ENCODE data around the gene VPS13D. TPM values are rescaled to one million over a fixed set of nuclear protein-coding genes. Genes with fewer than 3 reads are reported as not detected.

Gene VPS13D
- total and polyA plus RNA-seq, 2 of the 4 experiments (the other 2 are of a cell fraction), result 9.0 to 16.3 TPM

DNA sequence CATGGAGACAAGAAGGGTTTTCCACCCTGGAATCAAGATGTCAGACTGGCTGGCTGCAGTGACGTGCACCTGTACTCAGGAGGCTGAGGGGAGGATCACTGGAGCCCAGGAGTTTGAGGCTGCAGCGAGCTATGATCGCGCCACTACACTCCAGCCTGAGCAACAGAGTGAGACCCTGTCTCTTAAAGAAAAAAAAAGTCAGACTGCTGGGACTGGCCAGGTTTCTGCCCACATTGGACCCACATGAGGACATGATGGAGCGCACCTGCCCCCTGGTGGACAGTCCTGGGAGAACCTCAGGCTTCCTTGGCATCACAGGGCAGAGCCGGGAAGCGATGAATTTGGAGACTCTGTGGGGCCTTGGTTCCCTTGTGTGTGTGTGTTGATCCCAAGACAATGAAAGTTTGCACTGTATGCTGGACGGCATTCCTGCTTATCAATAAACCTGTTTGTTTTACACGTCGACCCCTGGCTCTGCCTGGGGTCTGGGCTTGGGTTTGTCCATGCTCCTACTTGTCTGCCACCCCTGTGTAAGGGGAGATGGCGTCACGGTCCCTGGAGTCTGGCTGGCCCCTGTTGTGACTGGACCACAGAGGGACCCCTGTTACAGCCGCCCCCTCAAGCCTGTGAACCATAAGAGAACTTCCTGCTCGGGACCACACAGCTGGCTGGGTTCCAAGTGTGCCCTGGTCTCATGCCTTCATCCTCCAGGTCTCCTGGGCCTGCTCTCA is 20.9 kb upstream of the VPS13D start:
- H4K8ac ChIP-seq (ENCODE audit: low read depth in 2 of 2, low read length in 2 of 2), result no peak overlapping the region
- H4K20me1 ChIP-seq (ENCODE audit: insufficient read depth, low read length), result no peaks in the 10 kb centered on the region
- no peak overlapping the region for H3K18ac ChIP-seq (ENCODE audit: low read depth, low read length)
- H2BK120ac ChIP-seq (ENCODE audit: low read depth, low read length), result no peak overlapping the region
- H3K9ac ChIP-seq (ENCODE audit: low read depth, low read length), result no peak overlapping the region
- H3K9me3 ChIP-seq (ENCODE audit: control insufficient read depth, insufficient read depth, low read length), result no peaks in the 10 kb centered on the region
- H2AK5ac ChIP-seq (ENCODE audit: low read depth, low read length), result no peak overlapping the region
- H3K23ac ChIP-seq (ENCODE audit: low read depth, low read length), result no peak overlapping the region
- no peak overlapping the region for H2AK9ac ChIP-seq (replicated peaks; ENCODE audit: low read depth, low read length, poor library complexity)
- H3K27me3 ChIP-seq (ENCODE audit: control insufficient read depth, insufficient read depth, low read length), result peaks cover 3% of the 10 kb centered on the region; the same call in 1 of the 2 replicates
- ChIA-PET POLR2A (ENCODE audit: unreplicated experiment) (no interaction called here), CTCF (interaction anchor here (0.7 to 4.4 kb wide), 3 partner anchors 84 to 189 kb away, joined by 3 to 34 read pairs (median 27); no protein-coding TSS in a partner anchor)
- no peak overlapping the region; the same call in 1 of the 2 replicates for H4K91ac ChIP-seq (ENCODE audit: insufficient read depth, low read depth, low read length)
- peak overlapping the region; percentile 11 for H2AFZ ChIP-seq (replicated peaks; ENCODE audit: low read length, poor library complexity)
- peaks cover 8% of the 10 kb centered on the region; the same call in 1 of the 2 replicates for H3K36me3 ChIP-seq (ENCODE audit: control insufficient read depth, insufficient read depth, low read length)
- H3K4ac ChIP-seq (ENCODE audit: low read depth, low read length), result peak overlapping the region; percentile 22; the same call in 1 of the 2 replicates
- DNase-seq (peak; percentile 68), ATAC-seq (ENCODE audit: low read depth) (peak; percentile 97)
- H3K4me3 ChIP-seq (ENCODE audit: insufficient read depth, low read depth, low read length), result no peak overlapping the region
- no peak overlapping the region for H2BK5ac ChIP-seq (ENCODE audit: low read depth, low read length, poor library complexity, severe bottlenecking)
- no peaks in the 10 kb centered on the region; the same call in 1 of the 2 replicates for H3K4me1 ChIP-seq (ENCODE audit: control insufficient read depth, insufficient read depth, low read length)
- intact Hi-C loops (cut with micrococcal nuclease), result loop anchor here (1.0 to 5.0 kb wide), 2 partner anchors 84 to 192 kb away; partner anchors contain the start of gene MIIP
- dilution Hi-C loops (cut with HindIII; ENCODE audit: low sequenced_read_pairs, unreplicated experiment), result no loop called here
- in situ Hi-C loops (cut with MboI; ENCODE audit: low sequenced_read_pairs), result loop anchor here (5.0 kb wide), 1 partner anchor 82 kb away; no protein-coding TSS in a partner anchor
- H3K14ac ChIP-seq (replicated peaks; ENCODE audit: low read depth, low read length), result no peak overlapping the region
- 33% methylated on average over 6 of the region's 14 CpGs; no CpG with 5 or more reads in 1 of the 2 experiments for WGBS, 2 experiments (ENCODE audit: extremely low coverage in 2 of 2, insufficient read length in 1 of 2)
- H3K79me1 ChIP-seq (ENCODE audit: low read depth in 1 of 2, low read length in 2 of 2), result no peaks in the 10 kb centered on the region
- no TSS peak for BruUV-seq (replicated peaks)
- H3K4me2 ChIP-seq (ENCODE audit: low read depth, low read length), result no peak overlapping the region
- no peak overlapping the region for H3K56ac ChIP-seq (ENCODE audit: extremely low read depth, insufficient read depth, low read length)
- no peak overlapping the region for H3K27ac ChIP-seq (ENCODE audit: insufficient read depth, low read length)
- no peak overlapping the region for H2BK20ac ChIP-seq (ENCODE audit: low read depth, low read length)
- no peak overlapping the region for H4K5ac ChIP-seq (ENCODE audit: low read depth, low read length)
- no peaks in the 10 kb centered on the region for H3K9me1 ChIP-seq (ENCODE audit: insufficient read depth, low read length)
- H2BK15ac ChIP-seq (ENCODE audit: low read depth, low read length), result no peak overlapping the region
- TF ChIP-seq BHLHE40 (IDR thresholded peaks at IDR 0.05; ENCODE audit: low read depth, low read length) (no peak), FOS (IDR thresholded peaks at IDR 0.05; ENCODE audit: low read depth, low read length) (no peak), RFX5 (IDR thresholded peaks at IDR 0.05; ENCODE audit: low read depth, low read length) (0 out of 2 replicates have a peak, but pooled peaks have one; percentile 6), SMC3 (IDR thresholded peaks at IDR 0.05; ENCODE audit: low read depth, low read length) (peak; percentile 100), RCOR1 (IDR thresholded peaks at IDR 0.05; ENCODE audit: insufficient replicate concordance, low read length) (no peak), POLR2A (IDR thresholded peaks at IDR 0.05; ENCODE audit: low read depth, low read length) (peak; percentile 54; the same call in 1 of the 2 replicates), MXI1 (IDR thresholded peaks at IDR 0.05; ENCODE audit: borderline replicate concordance, low read depth, low read length) (no peak), MAFK (IDR thresholded peaks at IDR 0.05; ENCODE audit: low read depth, low read length) (no peak), MAZ (IDR thresholded peaks at IDR 0.05; ENCODE audit: borderline replicate concordance, low read depth, low read length) (no peak), ELK1 (IDR thresholded peaks at IDR 0.05; ENCODE audit: borderline replicate concordance, low read depth, low read length) (no peak), CEBPB (IDR thresholded peaks at IDR 0.05; ENCODE audit: low read depth, low read length) (no peak), NFE2L2 (IDR thresholded peaks at IDR 0.05; ENCODE audit: low read depth, low read length) (no peak), CTCF (conservative IDR thresholded peaks at IDR 0.05; ENCODE audit: low read depth, low read length) (peak; percentile 92)
- TF ChIP-seq, protein P1, sequence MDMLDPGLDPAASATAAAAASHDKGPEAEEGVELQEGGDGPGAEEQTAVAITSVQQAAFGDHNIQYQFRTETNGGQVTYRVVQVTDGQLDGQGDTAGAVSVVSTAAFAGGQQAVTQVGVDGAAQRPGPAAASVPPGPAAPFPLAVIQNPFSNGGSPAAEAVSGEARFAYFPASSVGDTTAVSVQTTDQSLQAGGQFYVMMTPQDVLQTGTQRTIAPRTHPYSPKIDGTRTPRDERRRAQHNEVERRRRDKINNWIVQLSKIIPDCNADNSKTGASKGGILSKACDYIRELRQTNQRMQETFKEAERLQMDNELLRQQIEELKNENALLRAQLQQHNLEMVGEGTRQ (IDR thresholded peaks at IDR 0.05; ENCODE audit: low read depth, low read length), result no peak
